GM21381 (cell line): Measurements from ENCODE around the gene HMG20B.
"Not testable (repeated sequence)": the region's sequence is repeated elsewhere in the genome, so short reads cannot be mapped to it uniquely, and the experiment has no call there.

Experiments
- ATAC-seq: cut with Tn5 transposase; IDR thresholded peaks from one replicate; pipeline ENCODE4 v1.9.1; 2021; ENCODE audit warnings: mild to moderate bottlenecking, moderate library complexity; ENCODE audit not compliant: unreplicated experiment

Gene HMG20B

DNA sequence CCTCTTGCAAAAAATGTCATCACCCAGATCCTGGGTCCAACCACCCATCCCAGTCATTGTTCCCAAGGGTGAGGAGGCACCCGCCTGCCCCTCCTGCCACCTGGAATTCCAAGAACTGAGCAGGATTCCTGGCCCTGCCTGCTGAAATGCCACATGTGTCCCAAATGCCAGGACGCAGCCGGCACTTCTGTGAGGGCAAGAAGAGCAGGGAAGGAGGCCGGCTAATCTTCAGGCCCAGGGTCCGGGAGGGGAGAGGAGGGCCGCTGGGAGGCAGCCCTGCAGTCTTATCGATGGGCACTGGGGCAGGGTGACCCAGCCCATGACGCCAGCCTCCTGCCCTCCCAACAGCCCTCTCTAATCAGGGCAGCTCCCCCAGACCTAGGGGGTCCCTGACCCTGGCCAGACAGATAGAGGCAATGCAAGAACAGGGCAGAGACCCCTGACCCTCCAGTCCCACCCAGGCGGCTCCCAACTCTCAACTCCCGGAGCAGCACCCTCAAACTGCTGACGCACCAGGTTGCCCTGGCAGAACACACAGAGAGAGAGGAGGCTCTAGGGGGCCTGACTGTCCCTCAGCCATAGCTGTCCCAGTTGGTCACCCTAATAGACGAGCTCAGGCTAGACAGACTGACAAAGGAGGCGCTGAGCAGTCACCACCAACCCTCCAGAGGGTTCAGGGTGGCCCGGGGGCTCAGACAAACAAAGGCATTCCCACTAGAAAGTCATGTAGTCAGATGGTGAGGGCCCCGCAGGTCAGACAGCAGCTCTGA lies 16.9 kb upstream of the HMG20B start:
- ATAC-seq, result no peak

DNA sequence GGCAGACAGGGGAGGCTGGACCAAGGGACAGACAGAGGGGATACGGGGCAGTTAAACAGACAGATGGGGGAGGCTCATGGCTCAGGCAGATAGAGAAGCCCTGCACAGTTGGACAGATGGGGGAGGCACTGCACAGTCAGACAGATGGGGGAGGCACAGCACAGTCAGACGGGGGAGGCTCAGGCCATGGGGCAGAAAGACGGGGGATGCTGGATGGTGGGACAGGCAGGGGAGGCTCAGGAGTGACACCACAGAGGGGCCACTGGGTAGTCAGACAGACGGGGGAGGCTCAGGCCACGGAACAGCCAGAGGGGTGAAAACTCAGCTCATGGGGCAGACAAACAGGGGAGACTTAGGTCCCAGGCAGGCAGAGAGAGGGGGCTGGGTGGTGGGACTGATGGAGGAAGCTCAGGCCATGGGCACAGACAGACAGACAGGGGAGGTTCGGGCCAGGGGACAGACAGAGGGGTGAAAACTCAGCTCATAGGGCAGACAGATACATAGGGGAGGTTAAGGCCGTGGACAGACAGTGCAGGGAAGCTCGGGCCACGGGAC lies 16.2 kb upstream of the HMG20B start:
- ATAC-seq, result no peak

DNA sequence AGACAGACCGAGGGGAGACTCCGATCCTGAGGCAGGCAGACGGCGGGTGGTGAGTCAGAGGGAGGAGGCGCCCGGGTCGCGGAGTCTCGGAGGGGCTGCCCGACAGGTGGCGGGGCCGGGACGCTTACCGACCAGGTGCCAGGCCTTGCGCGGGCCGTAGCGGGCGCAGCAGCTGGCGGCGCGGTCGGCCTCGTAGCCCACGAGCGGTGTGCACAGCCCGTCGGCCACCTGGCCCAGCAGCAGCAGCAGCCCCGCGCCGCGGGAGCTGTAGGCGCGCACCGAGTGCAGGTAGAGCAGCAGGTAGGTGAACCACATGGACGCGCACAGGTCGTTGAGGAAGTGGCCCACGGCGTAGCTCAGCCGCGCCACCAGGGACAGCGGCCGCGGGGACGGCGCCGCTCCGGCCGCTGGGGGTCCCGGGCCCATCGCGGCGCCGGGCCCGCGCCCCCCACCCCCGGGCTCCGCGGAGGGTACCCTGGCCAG lies 15.7 kb upstream of the HMG20B start:
- ATAC-seq, result no peak

DNA sequence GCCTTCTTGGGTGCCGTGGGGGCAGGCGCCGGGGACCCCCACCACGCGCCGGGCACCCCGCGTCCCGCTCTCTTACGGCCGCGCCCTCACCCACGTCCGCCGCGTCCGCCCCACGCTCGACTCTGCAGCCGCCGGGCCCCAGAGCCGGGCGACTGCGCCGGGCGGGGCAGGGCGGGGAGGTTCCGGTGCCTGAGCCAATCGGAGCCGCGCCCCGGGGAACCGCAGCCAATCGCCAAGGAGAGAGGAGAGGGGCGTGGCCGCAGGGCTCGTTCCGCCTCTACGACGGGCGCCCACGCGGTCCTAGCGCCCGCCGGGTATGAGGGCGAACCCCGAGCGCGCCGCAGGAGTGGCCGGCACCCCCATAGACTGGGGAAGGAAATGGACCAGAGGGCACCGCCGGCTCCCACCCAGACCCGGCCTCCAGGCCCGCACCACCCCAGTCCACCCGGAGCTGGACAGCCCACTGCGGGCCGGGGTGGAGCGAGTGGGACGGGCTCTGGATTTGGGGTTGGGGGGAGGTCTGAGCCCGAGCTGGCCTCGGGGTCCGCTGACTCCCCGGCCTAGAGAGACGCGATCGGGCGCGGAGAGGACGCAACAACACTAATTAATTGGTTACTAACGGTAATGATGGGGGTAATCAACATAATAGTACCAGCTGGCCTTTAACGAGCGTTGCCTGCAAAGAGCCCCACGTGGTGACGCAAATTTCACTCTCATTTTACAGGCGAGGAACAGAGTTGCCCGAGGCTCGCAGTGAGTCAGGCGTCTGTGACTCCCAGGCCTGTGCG lies 15.1 kb upstream of the HMG20B start, which contains the start of gene MFSD12:
TSS of gene MFSD12 (minus strand) at position 126 of the 788 bp plus-strand sequence. CDS start 183 bp downstream, outside the sequence.
- peak; percentile 85 for ATAC-seq

DNA sequence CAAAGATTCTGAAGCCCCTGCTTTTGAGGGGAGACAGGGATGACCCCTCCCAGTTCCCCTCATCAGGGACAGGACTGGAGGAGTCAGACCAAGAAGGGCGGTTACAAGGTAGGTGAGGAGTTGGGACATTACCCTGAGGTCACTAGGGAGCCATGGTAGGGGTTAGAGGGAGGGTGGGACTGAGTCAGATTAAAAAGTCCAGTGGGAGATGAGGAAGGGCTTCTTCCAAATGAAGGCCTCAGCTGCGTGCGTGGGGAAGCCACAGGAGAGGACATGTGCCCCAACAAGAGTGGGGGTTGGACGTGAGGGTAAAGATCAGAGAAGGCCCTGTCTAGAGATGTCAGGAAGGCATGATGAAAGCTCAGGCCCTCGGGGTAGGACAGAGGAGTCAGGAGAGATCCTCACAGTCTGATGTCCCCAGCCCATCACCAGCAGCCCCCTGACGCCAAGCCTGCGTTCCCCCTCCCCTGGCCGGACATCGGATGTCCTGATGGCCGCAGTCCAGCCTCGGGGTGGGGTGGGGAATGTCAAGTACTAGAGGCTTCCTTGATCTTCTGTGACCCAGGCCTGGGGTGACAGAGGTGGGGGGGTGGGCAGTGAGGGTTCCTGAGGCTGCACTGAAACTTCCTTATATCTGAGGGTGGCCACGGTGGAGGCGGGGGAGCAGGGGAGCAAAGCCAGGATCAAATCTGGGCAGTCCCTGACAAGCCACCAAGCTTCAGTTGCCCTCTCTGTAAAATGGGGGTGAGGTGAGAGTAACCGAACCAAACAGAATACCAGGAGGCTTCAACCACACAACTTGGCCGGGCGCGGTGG lies 8.8 kb upstream of the HMG20B start:
- no peak for ATAC-seq

DNA sequence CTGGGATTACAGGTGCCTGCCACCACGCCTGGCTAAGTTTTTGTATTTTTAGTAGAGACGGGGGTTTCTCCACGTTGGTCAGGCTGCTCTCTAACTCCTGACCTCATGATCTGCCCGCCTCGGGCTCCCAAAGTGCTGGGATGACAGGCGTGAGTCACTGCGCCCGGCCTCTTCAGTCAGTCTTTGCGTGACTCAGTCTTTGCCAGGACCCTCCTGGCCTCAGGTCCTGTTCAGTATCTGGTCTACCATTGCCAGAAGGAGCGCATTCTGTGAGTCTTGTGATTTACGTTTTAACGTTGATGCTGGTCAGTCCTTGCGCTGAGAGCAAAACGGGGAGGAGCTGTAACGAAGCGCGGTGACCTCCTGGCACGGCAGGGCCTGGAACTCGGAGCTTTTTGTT lies 7.6 kb upstream of the HMG20B start:
- no peak for ATAC-seq

DNA sequence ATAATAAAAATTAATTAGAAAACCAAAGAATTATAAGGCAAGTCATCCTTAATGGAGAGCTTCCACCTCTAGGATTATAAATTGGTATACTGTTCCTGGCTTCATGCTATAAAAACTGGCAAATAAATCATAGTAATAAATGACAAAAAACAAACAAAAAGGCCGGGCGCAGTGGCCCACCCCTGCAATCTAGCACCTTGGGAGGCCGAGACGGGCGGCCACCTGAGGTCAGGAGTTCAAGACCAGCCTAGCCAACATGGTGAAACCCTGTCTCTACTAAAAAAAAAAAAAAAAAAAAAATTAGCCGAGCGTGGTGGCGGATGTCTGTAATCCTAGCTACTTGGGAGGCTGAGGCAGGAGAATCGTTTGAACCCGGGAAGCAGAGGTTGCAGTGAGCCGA lies 2.7 kb upstream of the HMG20B start:
- ATAC-seq, result not testable (repeated sequence)

DNA sequence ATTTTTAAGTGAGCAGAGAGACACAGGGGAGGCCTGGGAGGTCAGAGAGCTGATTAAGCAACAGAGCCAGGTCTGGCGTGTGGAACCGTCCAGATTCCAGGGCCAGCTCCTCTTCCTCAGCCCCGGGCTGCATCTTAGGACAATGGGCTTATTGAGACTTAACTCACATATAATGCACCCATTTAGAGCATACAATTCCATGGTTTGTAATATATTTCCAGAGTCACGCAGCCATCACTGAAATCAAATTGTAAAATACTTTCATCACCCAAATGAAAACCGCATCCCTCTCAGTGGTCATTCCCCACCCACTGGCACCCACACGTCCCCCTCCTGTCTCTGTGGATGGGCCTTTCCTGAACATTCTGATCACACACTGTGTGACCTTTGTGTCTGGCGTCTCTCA lies 2.1 kb upstream of the HMG20B start:
- ATAC-seq, result no peak

DNA sequence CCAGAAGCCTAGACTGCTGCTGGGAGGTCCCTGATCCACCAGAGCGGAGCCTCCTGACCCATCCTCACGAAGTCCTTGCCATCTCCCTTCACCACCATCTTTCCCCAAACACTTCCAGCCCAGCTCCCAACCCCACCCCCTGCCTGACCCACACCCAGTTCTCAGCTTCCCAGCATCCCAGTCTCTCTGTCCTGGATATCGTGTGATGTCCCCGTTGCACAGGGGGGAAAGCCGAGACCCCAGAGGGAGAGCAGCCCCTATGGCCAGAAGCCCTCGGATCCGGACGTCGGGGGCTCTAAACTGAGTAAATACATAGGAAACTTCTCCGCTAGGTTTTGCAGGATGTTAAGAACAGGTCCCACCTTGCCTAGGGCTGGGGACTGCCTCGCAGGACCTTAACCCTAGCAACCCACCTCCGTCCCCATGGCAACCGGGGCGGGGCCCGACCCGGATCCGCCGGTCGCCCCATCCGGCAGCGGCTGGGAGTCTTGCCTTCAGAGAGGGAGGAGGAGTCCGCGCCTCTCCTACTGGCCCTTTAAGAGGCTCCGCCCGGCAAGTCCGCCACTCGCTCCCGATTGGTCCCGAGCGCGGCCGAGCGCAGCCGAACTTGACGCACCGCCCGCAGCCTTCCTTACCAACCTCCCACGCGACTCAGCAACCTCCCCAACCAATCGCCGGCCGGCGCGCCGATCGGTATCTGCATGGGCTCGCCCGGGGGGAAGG lies 451 bp upstream of the HMG20B start:
- ATAC-seq, result peak; percentile 89

DNA sequence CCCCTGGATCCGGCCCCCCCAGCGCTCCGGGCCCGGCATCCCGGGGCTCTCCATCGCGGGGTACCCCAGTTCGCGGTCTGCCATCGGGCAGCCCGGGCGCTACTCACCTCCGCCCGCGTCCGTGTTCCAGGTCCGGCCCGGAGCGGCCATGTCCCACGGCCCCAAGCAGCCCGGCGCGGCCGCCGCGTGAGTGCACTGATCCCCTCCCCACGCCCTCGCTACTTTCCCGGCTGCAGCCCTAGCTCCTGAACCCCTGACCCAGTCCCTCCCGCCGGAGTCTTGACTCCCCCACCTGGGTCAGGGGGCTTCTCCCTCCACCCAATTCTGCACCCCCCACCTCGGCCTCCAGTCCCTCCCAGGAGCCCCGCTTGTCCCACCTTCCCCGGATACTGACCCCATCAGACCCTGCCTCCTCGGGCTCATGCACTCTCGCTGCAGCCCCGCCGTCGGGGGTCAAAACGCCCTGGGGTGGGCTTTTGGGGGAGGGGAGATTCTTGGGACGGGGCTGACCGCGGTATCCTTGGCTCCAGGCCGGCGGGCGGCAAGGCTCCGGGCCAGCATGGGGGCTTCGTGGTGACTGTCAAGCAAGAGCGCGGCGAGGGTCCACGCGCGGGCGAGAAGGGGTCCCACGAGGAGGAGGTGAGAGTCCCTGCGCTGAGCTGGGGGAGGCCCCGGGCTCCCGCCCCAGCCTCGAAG lies 566 bp downstream of the HMG20B start:
- no peak for ATAC-seq

DNA sequence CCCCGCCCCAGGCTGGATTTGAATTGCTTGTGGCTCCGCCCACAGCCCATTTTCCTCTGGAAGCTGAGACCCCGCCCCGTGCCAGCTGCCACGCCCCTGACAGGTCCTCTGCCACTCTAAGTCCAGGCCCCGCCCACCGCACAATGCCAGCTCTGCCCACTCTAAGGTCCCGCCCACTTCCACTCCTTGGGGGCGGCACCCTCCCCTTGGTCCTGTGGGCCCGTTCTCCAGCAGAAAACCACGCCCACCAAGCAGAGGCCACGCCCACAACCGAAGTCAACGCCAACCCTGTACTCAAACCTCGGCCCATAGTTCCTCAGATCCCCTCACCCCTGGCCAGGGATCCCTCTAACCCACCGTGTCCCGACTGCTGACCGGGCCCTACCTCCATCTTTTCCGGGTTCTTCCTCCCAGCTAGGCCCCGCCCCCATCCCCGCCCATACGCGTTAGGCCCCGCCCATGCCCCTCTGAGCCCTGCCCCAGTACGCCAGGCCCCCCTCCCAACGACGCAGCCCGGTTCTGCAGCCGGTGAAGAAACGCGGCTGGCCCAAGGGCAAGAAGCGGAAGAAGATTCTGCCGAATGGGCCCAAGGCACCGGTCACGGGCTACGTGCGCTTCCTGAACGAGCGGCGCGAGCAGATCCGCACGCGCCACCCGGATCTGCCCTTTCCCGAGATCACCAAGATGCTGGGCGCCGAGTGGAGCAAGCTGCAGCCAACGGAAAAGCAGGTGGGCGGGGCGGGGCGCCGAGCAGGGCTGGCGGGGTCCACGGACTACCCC lies 1.3 kb downstream of the HMG20B start:
- no peak for ATAC-seq

DNA sequence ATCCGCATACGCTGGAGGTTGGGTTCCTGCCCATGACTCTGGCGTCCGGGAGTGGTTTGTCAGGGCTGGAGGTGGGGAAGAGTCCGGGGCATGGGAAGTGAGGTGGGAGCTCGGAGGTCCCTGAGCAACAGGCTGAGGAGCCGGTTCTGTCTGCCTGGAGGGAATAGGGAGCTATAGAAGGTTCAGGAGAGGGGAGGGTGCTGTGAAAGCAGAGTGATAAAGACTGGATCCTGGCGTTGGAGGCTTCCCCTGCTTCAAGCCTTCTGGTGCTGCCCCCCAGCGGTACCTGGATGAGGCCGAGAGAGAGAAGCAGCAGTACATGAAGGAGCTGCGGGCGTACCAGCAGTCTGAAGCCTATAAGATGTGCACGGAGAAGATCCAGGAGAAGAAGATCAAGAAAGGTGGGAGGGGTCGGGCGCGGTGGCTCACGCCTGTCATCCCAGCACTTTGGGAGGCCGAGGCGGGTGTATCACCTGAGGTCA lies 2.6 kb downstream of the HMG20B start:
- ATAC-seq, result no peak

DNA sequence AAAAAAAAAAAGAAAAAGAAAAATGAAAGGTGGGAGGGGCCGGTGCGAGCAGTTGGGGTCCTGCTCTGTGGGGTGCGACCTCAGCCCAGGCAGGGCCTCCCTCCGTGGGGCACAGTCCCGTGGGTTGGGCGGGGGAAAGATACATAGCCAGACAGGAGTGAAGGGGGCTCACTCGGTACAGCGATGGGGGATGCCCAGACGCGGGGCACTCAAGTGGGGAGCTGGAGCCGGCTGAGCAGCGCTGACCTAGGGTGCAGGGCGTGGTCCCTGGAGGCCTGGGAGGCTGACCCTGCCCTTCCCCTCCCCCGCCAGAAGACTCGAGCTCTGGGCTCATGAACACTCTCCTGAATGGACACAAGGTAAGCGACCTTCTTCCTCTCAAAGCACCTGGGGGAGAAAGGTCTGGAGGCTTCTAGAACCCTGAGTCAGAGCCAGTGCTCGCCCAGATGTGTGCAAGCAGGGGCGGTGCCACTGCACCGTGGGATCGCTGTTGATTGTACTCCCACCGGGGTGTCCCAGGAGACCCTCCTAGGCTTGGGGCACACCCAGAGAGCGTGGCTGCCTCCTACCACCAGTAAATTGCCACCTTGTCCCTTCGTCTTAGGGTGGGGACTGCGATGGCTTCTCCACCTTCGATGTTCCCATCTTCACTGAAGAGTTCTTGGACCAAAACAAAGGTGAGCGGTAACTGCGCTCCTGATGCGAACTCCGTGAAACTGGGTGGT lies 3.4 kb downstream of the HMG20B start:
- ATAC-seq, result no peak

DNA sequence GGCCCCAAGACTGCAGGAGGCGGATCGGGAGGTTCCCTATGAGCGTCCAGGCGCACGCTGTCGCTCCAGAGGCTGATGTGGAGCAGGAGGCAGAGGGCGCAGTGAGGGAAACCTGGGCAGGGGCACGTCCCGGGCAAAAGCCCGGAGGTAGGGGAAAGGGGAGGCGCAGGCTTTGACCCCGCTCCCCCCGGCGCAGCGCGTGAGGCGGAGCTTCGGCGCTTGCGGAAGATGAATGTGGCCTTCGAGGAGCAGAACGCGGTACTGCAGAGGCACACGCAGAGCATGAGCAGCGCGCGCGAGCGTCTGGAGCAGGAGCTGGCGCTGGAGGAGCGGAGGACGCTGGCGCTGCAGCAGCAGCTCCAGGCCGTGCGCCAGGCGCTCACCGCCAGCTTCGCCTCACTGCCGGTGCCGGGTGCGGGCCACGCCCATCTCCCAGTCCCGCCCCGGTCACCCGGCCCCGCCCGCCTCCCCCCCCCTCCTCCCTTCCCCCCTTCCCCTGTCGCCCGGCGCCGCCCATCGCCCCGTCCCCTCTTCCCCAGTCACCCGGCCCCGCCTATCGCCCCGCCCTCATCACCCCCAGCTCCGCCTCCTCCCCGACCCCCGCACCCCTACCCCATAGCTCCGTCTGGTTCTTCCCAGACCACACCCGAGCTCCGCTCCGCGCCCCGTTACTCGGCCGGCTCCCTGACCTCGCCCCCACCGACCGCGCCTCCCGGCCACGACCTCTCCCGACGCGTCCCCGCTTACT lies 4.1 kb downstream of the HMG20B start:
- no peak for ATAC-seq

DNA sequence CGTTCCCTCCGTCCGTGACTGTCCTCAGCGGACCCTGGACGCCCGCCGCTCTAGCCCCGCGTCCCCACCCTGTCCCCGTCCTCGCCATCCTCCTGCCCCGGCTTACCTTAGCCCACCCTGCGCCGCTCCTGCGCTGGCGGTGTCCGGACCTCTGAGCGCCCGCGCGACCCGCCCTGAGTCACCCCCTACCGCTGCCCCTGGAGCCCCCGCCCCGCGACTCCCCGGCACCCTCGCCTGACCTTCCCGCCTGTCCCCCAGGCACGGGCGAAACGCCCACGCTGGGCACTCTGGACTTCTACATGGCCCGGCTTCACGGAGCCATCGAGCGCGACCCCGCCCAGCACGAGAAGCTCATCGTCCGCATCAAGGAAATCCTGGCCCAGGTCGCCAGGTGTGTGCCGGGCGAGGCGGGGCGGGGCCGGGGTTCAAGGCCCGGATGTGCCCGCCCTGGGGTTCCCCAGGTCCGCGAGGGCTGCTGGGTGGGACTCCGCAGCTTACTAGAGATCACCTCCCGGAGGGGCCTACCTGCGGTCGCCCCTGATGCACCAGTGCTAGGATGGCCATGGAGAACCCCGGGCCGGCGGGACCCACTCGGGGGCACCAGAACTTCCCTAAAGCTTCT lies 5.1 kb downstream of the HMG20B start:
- ATAC-seq, result no peak

DNA sequence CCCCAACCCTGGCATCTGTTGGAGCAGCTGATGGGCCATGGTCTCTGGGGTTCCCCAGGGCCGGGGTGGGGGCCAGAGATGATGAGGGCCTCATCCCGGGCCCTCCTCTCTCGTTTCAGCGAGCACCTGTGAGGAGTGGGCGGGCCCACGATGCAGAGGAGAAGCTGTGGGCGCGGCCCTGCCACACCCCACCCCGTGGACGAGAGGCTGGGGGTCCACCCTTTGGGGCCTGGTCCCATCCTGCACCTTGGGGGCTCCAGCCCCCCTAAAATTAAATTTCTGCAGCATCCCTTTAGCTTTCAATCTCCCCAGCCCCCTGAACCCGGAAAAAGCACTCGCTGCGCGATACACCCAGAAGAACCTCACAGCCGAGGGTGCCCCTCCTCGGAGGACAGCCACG lies 5.6 kb downstream of the HMG20B start:
- ATAC-seq, result no peak
